Stimulated activated CD8-positive, alpha-beta memory T cell treated with anti-CD3 and anti-CD28 coated beads, Interleukin-12 subunit alpha, Interleukin-12 subunit beta, amount 100 ng/mL, for 1 hour (primary cell): ENCODE results near the gene HEATR5A.

Experiments used
- DNase-seq: peaks from one replicate; pipeline ENCODE4 v3.0.0-alpha.2; 2020; ENCODE audit warnings: low read depth

Gene HEATR5A

GRCh38 chr14:31426663-31427062 lies 6.3 kb upstream of the HEATR5A start:
- no peak for DNase-seq

- DNase-seq, result no peak
Measured at GRCh38 chr14:31425905-31426304, 5.6 kb upstream of the HEATR5A start.

GRCh38 chr14:31421200-31421599 lies 850 bp upstream of the HEATR5A start:
- DNase-seq, result no peak

- no peak for DNase-seq
Measured at GRCh38 chr14:31419967-31420318, 407 bp downstream of the HEATR5A start.

- DNase-seq, result no peak
Measured at GRCh38 chr14:31419179-31419966, 977 bp downstream of the HEATR5A start.

GRCh38 chr14:31418440-31418839 lies 1.9 kb downstream of the HEATR5A start:
- no peak for DNase-seq

GRCh38 chr14:31414190-31414833 lies 6.0 kb downstream of the HEATR5A start:
- DNase-seq, result no peak

- no peak for DNase-seq
Measured at GRCh38 chr14:31411218-31411727, 9.1 kb downstream of the HEATR5A start.

GRCh38 chr14:31410048-31410650 lies 10.2 kb downstream of the HEATR5A start:
- no peak for DNase-seq

- no peak for DNase-seq
Measured at GRCh38 chr14:31408421-31408820, 11.9 kb downstream of the HEATR5A start.

- no peak for DNase-seq
Measured at GRCh38 chr14:31405599-31406232, 14.6 kb downstream of the HEATR5A start.

GRCh38 chr14:31405106-31405505 lies 15.2 kb downstream of the HEATR5A start:
- no peak for DNase-seq

- no peak for DNase-seq
Measured at GRCh38 chr14:31403707-31404106, 16.6 kb downstream of the HEATR5A start.

- no peak for DNase-seq
Measured at GRCh38 chr14:31402764-31403439, 17.4 kb downstream of the HEATR5A start.

- no peak for DNase-seq
Measured at GRCh38 chr14:31401369-31401932, 18.9 kb downstream of the HEATR5A start.

GRCh38 chr14:31400031-31400638 lies 20.2 kb downstream of the HEATR5A start:
- no peak for DNase-seq

- no peak for DNase-seq
Measured at GRCh38 chr14:31395572-31396205, 24.7 kb downstream of the HEATR5A start.

- no peak for DNase-seq
Measured at GRCh38 chr14:31395119-31395518, 25.2 kb downstream of the HEATR5A start.

- DNase-seq, result no peak
Measured at GRCh38 chr14:31391977-31392503, 28.3 kb downstream of the HEATR5A start.

GRCh38 chr14:31391473-31391872 lies 28.9 kb downstream of the HEATR5A start:
- DNase-seq, result no peak

- no peak for DNase-seq
Measured at GRCh38 chr14:31389946-31390345, 30.4 kb downstream of the HEATR5A start.
